Measurements from ENCODE around the gene YBX3.

Gene YBX3

GRCh38 chr12:10721651-10722501 lies 1.2 kb downstream of the YBX3 start:
- DNase-seq, result peak; percentile 6

- DNase-seq, result no peak
Observed at GRCh38 chr12:10720974-10721650, 2.0 kb downstream of the YBX3 start.

- no peak for DNase-seq
Observed at GRCh38 chr12:10719482-10719881, 3.6 kb downstream of the YBX3 start.

- DNase-seq, result no peak
Observed at GRCh38 chr12:10718279-10718821, 4.8 kb downstream of the YBX3 start.

GRCh38 chr12:10717410-10717809 lies 5.7 kb downstream of the YBX3 start:
- no peak for DNase-seq

- peak; percentile 40 for DNase-seq
Observed at GRCh38 chr12:10716704-10717315, 6.3 kb downstream of the YBX3 start.

- no peak for DNase-seq
Observed at GRCh38 chr12:10716277-10716676, 6.8 kb downstream of the YBX3 start.

- DNase-seq, result no peak
Observed at GRCh38 chr12:10715491-10715890, 7.6 kb downstream of the YBX3 start.

- no peak for DNase-seq
Observed at GRCh38 chr12:10709808-10710207, 13.3 kb downstream of the YBX3 start.

- no peak for DNase-seq
Observed at GRCh38 chr12:10708862-10709261, 14.3 kb downstream of the YBX3 start.

- no peak for DNase-seq
Observed at GRCh38 chr12:10705655-10706054, 17.5 kb downstream of the YBX3 start.

GRCh38 chr12:10701843-10702242 lies 21.3 kb downstream of the YBX3 start:
- no peak for DNase-seq

- no peak for DNase-seq
Observed at GRCh38 chr12:10701131-10701681, 21.9 kb downstream of the YBX3 start.

GRCh38 chr12:10700581-10700980 lies 22.5 kb downstream of the YBX3 start:
- DNase-seq, result no peak

GRCh38 chr12:10697862-10698261 lies 25.3 kb downstream of the YBX3 start:
- DNase-seq, result no peak

- DNase-seq, result no peak
Observed at GRCh38 chr12:10697156-10697555, 26.0 kb downstream of the YBX3 start.

- DNase-seq, result no peak
Observed at GRCh38 chr12:10690906-10691305, 32.2 kb downstream of the YBX3 start.

GRCh38 chr12:10689146-10689545 lies 34.0 kb downstream of the YBX3 start:
- DNase-seq, result no peak

GRCh38 chr12:10688042-10688441 lies 35.1 kb downstream of the YBX3 start:
- no peak for DNase-seq

GRCh38 chr12:10673659-10674384 lies 49.3 kb downstream of the YBX3 start, which contains the start of gene STYK1:
Gene STYK1 (minus strand): TSS chr12:10674052. CDS start chr12:10634618, 39,434 bp downstream.
- no peak for DNase-seq

GRCh38 chr12:10672231-10672868 lies 50.8 kb downstream of the YBX3 start:
- no peak for DNase-seq

GRCh38 chr12:10669533-10669932 lies 53.6 kb downstream of the YBX3 start:
- no peak for DNase-seq
